22Rv1 (cell line): ENCODE results near the gene LOX.

ENCODE experiments used
- H3K27ac ChIP-seq: fragments of 450-650 bp; 2 replicates; pipeline ENCODE4 v1.5.1; 2017
- ZFX ChIP-seq: fragments of 450-650 bp; IDR thresholded peaks from 2 replicates; pipeline ENCODE4 v1.6.1; 2017; ENCODE audit warnings: antibody characterized with exemption, borderline replicate concordance
- TF ChIP-seq, protein P1 (sequence below): fragments of 450-650 bp; IDR thresholded peaks from 2 replicates; pipeline ENCODE4 v1.5.1; 2017; ENCODE audit warnings: mild to moderate bottlenecking

The LOX gene

DNA sequence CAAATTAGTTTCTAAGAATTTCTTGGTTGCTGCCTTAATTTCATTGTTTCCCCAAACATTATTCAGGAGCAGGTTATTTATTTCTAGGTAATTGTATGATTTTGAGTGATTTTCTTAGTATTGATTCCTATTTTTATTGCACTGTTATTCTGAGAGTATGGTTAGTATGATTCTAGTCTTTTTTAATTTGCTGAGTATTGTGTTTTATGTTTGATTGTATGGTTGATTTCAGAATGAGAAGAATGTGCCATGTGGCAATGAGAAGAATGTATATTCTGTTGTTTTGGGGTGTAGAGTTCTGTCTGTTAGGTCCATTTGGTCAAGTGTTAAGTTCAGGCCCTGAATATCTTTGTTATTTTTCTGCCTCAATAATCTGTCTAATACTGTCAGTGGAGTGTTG lies 27.1 kb downstream of the LOX start:
- H3K27ac ChIP-seq, result no peak overlapping the region
- TF ChIP-seq ZFX, result no peak
- TF ChIP-seq, protein P1, sequence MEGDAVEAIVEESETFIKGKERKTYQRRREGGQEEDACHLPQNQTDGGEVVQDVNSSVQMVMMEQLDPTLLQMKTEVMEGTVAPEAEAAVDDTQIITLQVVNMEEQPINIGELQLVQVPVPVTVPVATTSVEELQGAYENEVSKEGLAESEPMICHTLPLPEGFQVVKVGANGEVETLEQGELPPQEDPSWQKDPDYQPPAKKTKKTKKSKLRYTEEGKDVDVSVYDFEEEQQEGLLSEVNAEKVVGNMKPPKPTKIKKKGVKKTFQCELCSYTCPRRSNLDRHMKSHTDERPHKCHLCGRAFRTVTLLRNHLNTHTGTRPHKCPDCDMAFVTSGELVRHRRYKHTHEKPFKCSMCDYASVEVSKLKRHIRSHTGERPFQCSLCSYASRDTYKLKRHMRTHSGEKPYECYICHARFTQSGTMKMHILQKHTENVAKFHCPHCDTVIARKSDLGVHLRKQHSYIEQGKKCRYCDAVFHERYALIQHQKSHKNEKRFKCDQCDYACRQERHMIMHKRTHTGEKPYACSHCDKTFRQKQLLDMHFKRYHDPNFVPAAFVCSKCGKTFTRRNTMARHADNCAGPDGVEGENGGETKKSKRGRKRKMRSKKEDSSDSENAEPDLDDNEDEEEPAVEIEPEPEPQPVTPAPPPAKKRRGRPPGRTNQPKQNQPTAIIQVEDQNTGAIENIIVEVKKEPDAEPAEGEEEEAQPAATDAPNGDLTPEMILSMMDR, result no peak

DNA sequence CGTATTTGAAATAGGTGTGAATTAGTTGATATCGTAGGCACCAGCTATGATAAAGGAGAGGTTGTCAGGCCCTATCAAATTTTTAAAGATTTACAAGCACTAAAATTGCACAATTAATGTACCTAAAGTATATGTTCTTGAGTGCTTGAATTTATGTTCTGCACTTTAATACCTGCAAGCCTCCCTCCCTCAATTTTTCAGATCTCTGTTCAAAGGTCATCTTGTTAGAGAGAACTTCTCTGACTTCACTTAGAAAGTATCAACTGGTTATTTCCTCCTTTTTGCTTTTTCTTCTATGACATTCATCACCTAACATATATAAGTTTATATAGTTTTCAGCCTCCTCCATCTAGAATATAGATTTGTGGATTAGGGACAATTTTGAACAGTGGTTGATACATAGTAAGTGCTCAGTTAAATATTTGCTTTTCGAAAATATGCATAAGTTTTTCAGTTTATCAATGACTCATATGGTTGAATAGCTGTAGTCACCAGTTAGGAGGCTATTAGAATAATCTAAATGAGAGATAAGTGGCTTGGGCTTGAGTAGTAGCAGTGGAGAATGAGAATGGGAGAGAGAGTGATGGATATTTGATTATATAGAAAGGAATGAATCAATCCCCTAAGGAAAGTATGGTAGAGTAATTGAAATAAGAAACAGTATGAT lies 37.3 kb downstream of the LOX start:
- TF ChIP-seq, protein P1, result no peak
- no peak for TF ChIP-seq ZFX
- no peak overlapping the region for H3K27ac ChIP-seq

DNA sequence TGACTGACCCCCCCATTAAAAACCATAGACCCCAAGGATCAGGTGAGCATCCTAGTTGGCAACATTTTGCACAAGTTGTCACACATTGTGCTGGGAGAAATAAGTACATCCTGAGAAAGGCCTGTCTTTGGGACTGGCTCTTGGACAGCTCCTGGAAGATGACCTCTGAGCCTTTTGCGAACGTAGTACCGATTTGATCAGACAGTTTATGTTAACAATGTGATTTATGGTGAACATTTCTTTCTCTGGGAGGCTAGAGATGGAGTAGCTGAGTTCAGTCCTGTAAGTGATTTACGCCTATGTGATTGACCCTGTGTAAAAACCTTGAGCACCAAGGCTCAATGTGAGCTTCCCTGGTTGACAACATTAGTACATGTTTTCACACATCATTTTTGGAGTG lies 41.7 kb downstream of the LOX start:
- H3K27ac ChIP-seq, result no peak overlapping the region
- TF ChIP-seq ZFX, result no peak
- TF ChIP-seq, protein P1, result no peak

DNA sequence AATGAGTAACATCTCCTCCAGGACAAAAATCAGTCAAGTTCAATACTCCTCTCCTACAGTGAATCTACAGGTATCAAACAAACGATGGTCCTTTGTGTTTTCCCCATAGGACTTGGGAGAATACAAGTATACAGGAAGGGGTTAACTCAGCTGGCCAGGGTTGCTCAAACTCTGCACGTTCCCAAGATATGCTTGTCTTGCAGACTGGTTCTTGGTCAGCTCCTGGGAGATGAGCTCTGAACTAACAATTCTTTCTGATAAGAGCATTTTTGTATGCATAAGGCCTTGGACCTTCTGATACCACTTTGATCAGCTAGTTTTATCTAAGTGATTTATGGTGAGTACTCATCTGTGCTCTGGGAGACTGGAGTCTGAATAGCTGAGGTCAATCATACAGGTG lies 42.1 kb downstream of the LOX start:
- H3K27ac ChIP-seq, result no peak overlapping the region
- no peak for TF ChIP-seq ZFX
- TF ChIP-seq, protein P1, result no peak

DNA sequence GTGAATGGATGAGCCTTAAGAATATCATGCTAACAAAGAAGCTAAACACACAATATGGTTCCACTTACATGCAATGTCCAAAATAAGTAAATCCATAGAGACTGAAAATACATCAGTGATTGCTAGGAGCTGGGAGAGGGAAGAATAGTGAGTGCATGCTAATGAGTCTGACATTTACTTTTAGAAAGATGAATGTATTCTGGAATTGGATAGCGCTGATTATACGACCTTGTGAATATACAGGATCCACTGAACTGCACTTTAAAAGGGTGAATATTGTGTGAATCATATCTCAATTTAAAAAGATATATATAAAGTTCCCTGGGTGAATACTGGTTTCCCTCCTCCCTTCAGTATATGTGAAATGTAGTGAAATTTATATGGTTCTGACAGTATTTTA lies 46.2 kb downstream of the LOX start:
- no peak overlapping the region for H3K27ac ChIP-seq
- no peak for TF ChIP-seq ZFX
- TF ChIP-seq, protein P1, result no peak

DNA sequence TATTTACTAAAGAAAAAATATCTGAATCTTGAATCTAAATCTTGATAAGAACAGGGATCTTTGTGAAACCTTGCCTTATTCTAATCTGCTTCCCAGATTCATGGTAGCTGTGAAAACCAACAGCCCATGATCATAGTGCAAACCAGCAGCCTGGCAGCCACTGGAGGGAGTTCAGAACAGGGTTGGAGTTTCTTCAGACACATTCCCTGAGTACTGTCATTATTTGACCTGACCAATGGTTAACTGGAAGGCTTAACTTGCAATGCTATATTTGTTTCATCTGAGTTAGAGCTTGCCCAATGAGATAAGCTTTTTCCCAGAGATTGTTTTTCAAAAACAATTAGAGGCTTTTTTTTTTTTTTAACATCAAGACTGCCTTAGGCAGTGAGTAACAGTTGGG lies 47.8 kb downstream of the LOX start:
- no peak overlapping the region for H3K27ac ChIP-seq
- no peak for TF ChIP-seq ZFX
- TF ChIP-seq, protein P1, result no peak

DNA sequence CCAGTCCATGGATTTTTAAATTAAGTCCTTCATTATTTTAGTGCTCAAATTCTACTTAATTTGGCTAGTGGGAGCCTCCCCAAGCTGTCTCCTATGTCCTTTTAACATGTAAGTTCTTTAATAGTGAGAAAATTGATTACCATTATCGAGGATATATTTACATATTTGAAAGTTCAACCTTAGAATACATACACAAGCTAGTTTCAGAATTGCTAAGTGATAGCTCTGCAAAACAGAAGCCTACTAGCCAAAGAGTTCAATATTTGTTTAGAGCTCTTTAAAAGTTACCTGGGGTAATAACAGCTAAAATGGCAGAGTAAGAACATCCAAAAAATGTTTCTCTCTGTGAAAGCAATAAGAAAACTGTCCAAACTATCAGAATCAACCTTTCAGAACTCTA lies 48.2 kb downstream of the LOX start:
- TF ChIP-seq, protein P1, result no peak
- no peak for TF ChIP-seq ZFX
- H3K27ac ChIP-seq, result no peak overlapping the region
